B cell (primary cell): Measurements from ENCODE around the gene ANKRD11. TPM values are rescaled to one million over a fixed set of nuclear protein-coding genes. Genes with fewer than 3 reads are reported as not detected.

Source experiments
- ATAC-seq: fragments of 200-7000 bp; cut with Tn5 transposase; one replicate; pipeline ENCODE4 v1.10.0; 2021; ENCODE audit warnings: low read depth, mild to moderate bottlenecking, moderate number of reproducible peaks, moderate library complexity
- CTCF ChIA-PET: fragments of 350-600 bp; sonication (Branson Sonifier 250); formaldehyde crosslinking; loops from one replicate; lab custom pipeline; 2021; ENCODE audit warnings: antibody characterized with exemption, inconsistent platforms; lab: Charles Lee
- POLR2A ChIA-PET: fragments of 350-600 bp; sonication (Branson Sonifier 250); formaldehyde crosslinking; loops from one replicate; lab custom pipeline; 2021; ENCODE audit warnings: antibody characterized with exemption; lab: Charles Lee
- DNase-seq: peaks from one replicate; pipeline ENCODE4 v3.0.0; 2013
- H2AFZ ChIP-seq: 2 replicates; pipeline ENCODE4 v1.6.1; 2012; ENCODE audit warnings: mild to moderate bottlenecking, low read depth, low read length; ENCODE audit not compliant: insufficient read depth, poor library complexity, severe bottlenecking
- H3K27ac ChIP-seq, 2 donors: 1 replicate in 1 of 2; 2 replicates in 1 of 2; pipeline ENCODE4 v1.5.1; 2012 to 2013; ENCODE audit warnings: low read length in 2 of 2, mild to moderate bottlenecking in 2 of 2, moderate library complexity in 1 of 2
- H3K27me3 ChIP-seq, 4 experiments: fragments of 200-600 bp in 1 of 4; sonication (generic) in 1 of 4; replicated peaks in 1 of 4; 1 replicate in 2 of 4; 2 replicates in 2 of 4; pipeline versions ENCODE4 v1.6.1 to v1.7.0; 2013 to 2016; ENCODE audit warnings: low read length in 3 of 4, mild to moderate bottlenecking in 2 of 4, mixed read lengths in 1 of 4, moderate library complexity in 1 of 4; ENCODE audit not compliant: insufficient read depth in 4 of 4, control insufficient read depth in 3 of 4; ENCODE audit errors: control extremely low read depth in 1 of 4
- H3K36me3 ChIP-seq, 2 experiments: replicated peaks in 1 of 2; 1 replicate in 1 of 2; 2 replicates in 1 of 2; pipeline versions ENCODE4 v1.6.1 to v1.7.1; 2013; ENCODE audit warnings: low read length in 1 of 2; ENCODE audit not compliant: insufficient read depth in 2 of 2, control insufficient read depth in 1 of 2; ENCODE audit errors: control extremely low read depth in 1 of 2, extremely low read depth in 1 of 2
- H3K4me1 ChIP-seq, 2 donors: fragments of 200-600 bp in 1 of 2; sonication (generic) in 1 of 2; 1 replicate in 1 of 2; 2 replicates in 1 of 2; pipeline versions ENCODE4 v1.5.1 to v1.6.1; 2013 to 2017; ENCODE audit warnings: low read length in 2 of 2; ENCODE audit not compliant: control insufficient read depth in 2 of 2, insufficient read depth in 2 of 2
- H3K4me2 ChIP-seq: replicated peaks from 2 replicates; pipeline ENCODE3; 2012; ENCODE audit warnings: mild to moderate bottlenecking, low read depth, low read length; ENCODE audit not compliant: poor library complexity, severe bottlenecking
- H3K4me3 ChIP-seq, 5 experiments: fragments of 200-600 bp in 1 of 5; sonication (generic) in 1 of 5; 1 replicate in 3 of 5; 2 replicates in 2 of 5; pipeline versions ENCODE4 v1.5.1 to v1.7.0; 2011 to 2016; ENCODE audit warnings: low read length in 4 of 5, mild to moderate bottlenecking in 4 of 5, low read depth in 2 of 5, control low read depth in 1 of 5, moderate library complexity in 1 of 5; ENCODE audit not compliant: insufficient read depth in 1 of 5; ENCODE audit errors: control extremely low read depth in 1 of 5, extremely low read depth in 1 of 5
- H3K79me2 ChIP-seq: fragments of 200-600 bp; sonication (generic); one replicate; pipeline ENCODE4 v1.6.0; 2016; ENCODE audit warnings: low read length; ENCODE audit not compliant: control insufficient read depth, insufficient read depth
- H3K9ac ChIP-seq: fragments of 200-600 bp; sonication (generic); 2 replicates; pipeline ENCODE4 v1.6.1; 2017; ENCODE audit warnings: mild to moderate bottlenecking, low read length, moderate library complexity
- H3K9me3 ChIP-seq, 3 donors: one replicate each; pipeline versions ENCODE4 v1.6.1 to v1.7.1; 2013; ENCODE audit warnings: low read length in 2 of 3; ENCODE audit not compliant: control insufficient read depth in 2 of 3, insufficient read depth in 1 of 3; ENCODE audit errors: control extremely low read depth in 1 of 3
- H4K20me1 ChIP-seq: 2 replicates; pipeline ENCODE4 v1.6.0; 2012; ENCODE audit warnings: mild to moderate bottlenecking, low read length; ENCODE audit not compliant: insufficient read depth, control insufficient read depth, poor library complexity, severe bottlenecking
- H3K27ac Mint-ChIP-seq: one replicate; pipeline ENCODE4 v1.8.0; 2021; ENCODE audit warnings: mixed read lengths
- H3K27me3 Mint-ChIP-seq: one replicate; pipeline ENCODE4 v1.8.0; 2021; ENCODE audit warnings: mixed read lengths
- H3K4me1 Mint-ChIP-seq: one replicate; pipeline ENCODE4 v1.8.0; 2021; ENCODE audit warnings: mixed read lengths
- H3K4me3 Mint-ChIP-seq: one replicate; pipeline ENCODE4 v1.8.0; 2021; ENCODE audit warnings: mixed read lengths
- H3K9me3 Mint-ChIP-seq: one replicate; pipeline ENCODE4 v1.8.0; 2022; ENCODE audit warnings: mixed read lengths; ENCODE audit not compliant: insufficient read depth
- CTCF ChIP-seq: fragments of 200-600 bp; IDR thresholded peaks from one replicate; pipeline ENCODE4 v1.8.0; 2022; ENCODE audit warnings: antibody characterized with exemption, mild to moderate bottlenecking
- EZH2 ChIP-seq: IDR thresholded peaks from 2 replicates; pipeline ENCODE4 v1.6.1; 2012; ENCODE audit warnings: borderline replicate concordance, low read depth, mild to moderate bottlenecking, moderate library complexity, low read length; ENCODE audit not compliant: insufficient read depth, poor library complexity, severe bottlenecking
- WGBS: methylation state at CpG from one replicate; pipeline ENCODE4 v1.1.5; 2013; ENCODE audit warnings: missing lambda C conversion rate; ENCODE audit not compliant: insufficient coverage; 5-methylcytosine and 5-hydroxymethylcytosine counted together
- intact Hi-C: fragments of 100-400 bp; cut with micrococcal nuclease; formaldehyde crosslinking; loops from one replicate; pipeline ENCODE4 v1.10.0; 2022
- polyA plus RNA-seq: library from polyadenylated mRNA; depleted of rRNA; stranded (reverse); fragments of >200 nt; gene quantifications from 2 replicates; pipeline ENCODE4 v1.2.3, GENCODE V29; 2012
- total RNA-seq, 2 donors: library from RNA; stranded (reverse); fragments of 120-200 nt in 1 of 2; gene quantifications; 1 replicate in 1 of 2; 2 replicates in 1 of 2; pipeline versions ENCODE4 v1.2.3 to v1.2.4, GENCODE V29; 2013 to 2022

The ANKRD11 gene
- total and polyA plus RNA-seq, 2 donors (not counting 1 experiment from before 2014, with no cell fraction given) = 67.9 to 314 TPM

GRCh38 chr16:89326721-89327120 lies 163.6 kb downstream of the ANKRD11 start:
- Histone ChIP-seq H3K9me3 (no peaks in the 10 kb centered on the region), H3K4me1 (peaks cover 22 to 55% of the 10 kb centered on the region in 2 donors), H3K27ac (no peak overlapping the region), H3K27me3 (no peaks in the 10 kb centered on the region), H2AFZ (no peak overlapping the region), H3K79me2 (peaks cover 97% of the 10 kb centered on the region), H3K4me3 (no peak overlapping the region), H3K36me3 (peaks cover 0 to 20% of the 10 kb centered on the region in 2 experiments), H3K9ac (no peak overlapping the region), H4K20me1 (peaks cover 91% of the 10 kb centered on the region), H3K4me2 (peak overlapping the region; percentile 47)
- no peak overlapping the region for H3K4me3 Mint-ChIP-seq
- POLR2A ChIA-PET = no interaction called here
- DNase-seq (no peak), ATAC-seq (no peak)
- H3K27me3 Mint-ChIP-seq = no peaks in the 10 kb centered on the region
- CTCF ChIA-PET = interaction anchor here (1.1 kb wide), 1 partner anchor 182 kb away, joined by 3 read pairs; no protein-coding TSS in a partner anchor
- peaks cover 70% of the 10 kb centered on the region for H3K4me1 Mint-ChIP-seq
- no peak overlapping the region for H3K27ac Mint-ChIP-seq
- H3K9me3 Mint-ChIP-seq = no peaks in the 10 kb centered on the region
- WGBS = 93% methylated on average over 7 of the region's 7 CpGs
- no peak for TF ChIP-seq CTCF
- no peak for TF ChIP-seq EZH2
- intact Hi-C loops = no loop called here

- Histone ChIP-seq H3K36me3 (peaks cover 0 to 23% of the 10 kb centered on the region in 2 experiments), H3K4me1 (peaks cover 23 to 60% of the 10 kb centered on the region in 2 donors), H3K27ac (no peak overlapping the region), H4K20me1 (peaks cover 91% of the 10 kb centered on the region), H3K9ac (no peak overlapping the region), H3K4me2 (peak overlapping the region; percentile 47), H2AFZ (no peak overlapping the region), H3K27me3 (no peaks in the 10 kb centered on the region), H3K79me2 (peaks cover 97% of the 10 kb centered on the region), H3K9me3 (no peaks in the 10 kb centered on the region), H3K4me3 (no peak overlapping the region)
- Mint-ChIP-seq H3K4me1 (peaks cover 72% of the 10 kb centered on the region), H3K27ac (peak overlapping the region; percentile 50), H3K9me3 (no peaks in the 10 kb centered on the region), H3K27me3 (no peaks in the 10 kb centered on the region), H3K4me3 (peak overlapping the region; percentile 24)
- ATAC-seq = peak; percentile 36
- ChIA-PET POLR2A (no interaction called here), CTCF (interaction anchor here (1.1 to 1.2 kb wide), 2 partner anchors 183 to 534 kb away, joined by 3 to 4 read pairs; no protein-coding TSS in a partner anchor)
- intact Hi-C loops = no loop called here
- no peak for DNase-seq
- 38% methylated on average over 8 of the region's 18 CpGs for WGBS
- TF ChIP-seq CTCF (no peak), EZH2 (no peak)
Observed at GRCh38 chr16:89325861-89326471, 164.4 kb downstream of the ANKRD11 start.
